HG03039 (cell line): Measurements from ENCODE around the gene MTCL1.

Experiments
- ATAC-seq: cut with Tn5 transposase; IDR thresholded peaks from one replicate; pipeline ENCODE4 v1.9.1; 2021; ENCODE audit warnings: mild to moderate bottlenecking, moderate library complexity; ENCODE audit not compliant: unreplicated experiment

The MTCL1 gene

DNA sequence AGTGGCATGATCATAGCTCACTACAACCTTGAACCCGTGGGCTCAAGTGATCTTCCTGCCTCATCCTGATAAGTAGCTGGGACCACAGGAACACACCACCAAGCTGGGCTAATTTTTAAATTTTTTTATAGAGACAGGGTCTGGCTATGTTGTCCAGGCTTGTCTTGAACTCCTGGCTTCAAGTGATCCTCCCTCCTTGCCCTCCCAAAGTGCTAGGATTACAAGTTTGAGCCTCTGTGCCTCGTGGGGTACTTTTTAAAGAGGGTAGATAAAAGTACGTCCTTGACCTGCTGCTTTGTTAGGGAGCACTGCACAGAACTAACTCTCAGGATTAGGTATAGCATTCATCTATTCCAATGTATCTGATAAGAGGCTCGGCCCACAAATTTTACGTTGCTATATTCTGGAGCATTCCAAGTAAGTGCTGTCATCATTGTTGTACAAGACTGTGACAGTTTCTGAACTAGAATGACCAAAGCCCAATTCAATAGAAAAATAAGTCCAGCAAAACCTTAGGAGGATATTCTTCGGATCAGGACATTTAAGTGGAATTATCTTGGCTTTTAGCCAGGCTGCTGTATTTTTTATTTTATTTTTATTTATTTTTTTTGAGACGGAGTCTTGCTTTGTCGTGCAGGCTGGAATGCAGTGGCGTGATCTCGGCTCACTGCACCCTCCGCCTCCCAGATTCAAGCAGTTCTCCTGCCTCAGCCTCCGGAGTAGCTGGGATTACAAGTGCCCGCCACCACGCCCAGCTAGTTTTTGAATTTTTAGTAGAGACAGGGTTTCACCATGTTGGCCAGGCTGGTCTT lies 4.1 kb downstream of the MTCL1 start:
- no peak for ATAC-seq

DNA sequence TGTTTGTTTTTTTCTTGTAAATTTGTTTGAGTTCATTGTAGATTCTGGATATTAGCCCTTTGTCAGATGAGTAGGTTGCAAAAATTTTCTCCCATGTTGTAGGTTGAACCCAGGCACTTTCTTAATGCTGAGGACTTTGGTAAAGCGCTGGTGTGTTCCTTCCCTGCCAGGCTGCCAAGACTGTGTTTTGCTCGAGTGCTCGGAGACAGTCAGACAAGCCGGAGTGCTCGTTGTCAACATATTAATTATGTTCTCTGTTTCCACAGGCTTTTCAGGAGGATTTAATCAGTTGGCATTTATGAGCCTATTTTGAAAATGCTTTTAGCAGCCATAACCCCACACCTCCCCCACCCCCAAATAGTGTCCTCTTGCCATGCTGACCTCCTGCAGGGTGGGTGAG lies 6.4 kb downstream of the MTCL1 start:
- no peak for ATAC-seq

DNA sequence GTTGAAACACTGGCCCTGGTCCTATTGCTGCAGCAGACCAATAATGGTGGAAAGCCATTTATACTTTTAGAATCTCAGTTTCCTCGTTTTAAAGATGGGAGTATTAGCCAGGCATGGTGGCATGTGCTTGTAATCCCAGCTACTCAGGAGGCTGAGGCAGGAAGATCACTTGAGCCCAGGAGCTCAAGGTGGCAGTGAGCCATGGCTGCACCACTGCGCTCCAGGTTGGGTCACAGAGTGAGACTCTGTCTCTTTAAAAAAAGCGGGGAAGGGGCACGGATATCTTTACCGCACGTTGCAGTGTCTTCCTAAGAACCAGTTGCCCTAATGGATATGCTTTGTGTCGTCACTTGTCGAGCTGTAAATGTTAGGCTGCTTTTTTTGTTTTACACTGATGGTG lies 8.3 kb downstream of the MTCL1 start:
- no peak for ATAC-seq

DNA sequence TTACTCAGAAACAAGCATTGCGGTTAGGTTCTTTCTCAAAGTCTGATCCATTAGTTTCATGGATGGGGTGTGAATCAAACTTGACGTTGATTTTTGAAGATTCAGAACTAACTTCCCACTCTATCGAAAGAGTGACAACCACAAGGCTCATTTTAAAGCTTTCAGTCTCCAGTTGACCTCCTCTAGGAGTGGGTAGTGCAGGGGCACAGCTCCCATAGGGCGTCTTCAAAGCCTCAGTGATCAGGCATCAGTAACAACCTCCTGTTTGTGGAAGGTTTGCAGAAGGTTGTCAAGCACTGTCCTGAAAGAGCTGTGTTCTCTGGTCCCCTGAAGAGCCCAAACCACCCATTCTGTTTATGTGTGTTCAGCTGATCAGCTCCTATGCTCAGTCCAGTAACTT lies 10.2 kb downstream of the MTCL1 start:
- ATAC-seq, result no peak

DNA sequence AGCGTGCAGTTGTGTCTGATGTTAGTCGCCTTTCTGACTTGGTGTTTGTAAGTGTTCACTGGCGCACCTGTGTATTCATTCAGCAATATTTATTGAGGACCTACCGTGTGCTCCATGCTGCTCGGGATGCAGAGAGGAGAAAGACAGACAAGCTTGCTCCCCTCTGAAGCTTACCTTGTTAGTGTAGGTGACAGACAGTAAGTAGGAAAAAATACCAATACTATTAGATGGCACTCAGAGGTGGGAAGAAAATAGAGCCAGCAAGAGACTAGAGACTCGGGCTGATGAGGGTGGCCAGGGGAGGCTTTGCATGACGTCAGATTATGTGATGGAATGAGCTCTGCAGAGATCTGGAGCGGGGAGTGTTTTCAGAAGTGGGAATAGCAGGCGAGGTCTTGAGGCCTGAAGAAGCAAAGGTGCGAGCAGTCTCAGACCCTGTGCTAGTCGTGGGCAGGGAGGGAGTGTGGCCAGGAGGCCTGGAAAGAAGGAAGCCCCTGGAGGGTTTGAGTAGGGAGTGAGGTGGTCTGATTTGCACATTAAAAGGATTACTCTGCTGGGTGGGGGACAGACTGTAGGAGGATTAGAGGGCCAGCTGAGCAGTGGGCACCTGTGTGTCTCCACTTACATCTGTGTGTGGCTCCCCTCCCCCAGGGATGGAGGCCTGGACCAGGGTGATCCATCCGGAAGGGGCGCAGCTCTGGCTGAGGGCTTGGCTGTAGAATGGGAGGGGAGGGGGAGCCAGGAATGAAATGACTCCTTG lies 11.8 kb downstream of the MTCL1 start:
- no peak for ATAC-seq

DNA sequence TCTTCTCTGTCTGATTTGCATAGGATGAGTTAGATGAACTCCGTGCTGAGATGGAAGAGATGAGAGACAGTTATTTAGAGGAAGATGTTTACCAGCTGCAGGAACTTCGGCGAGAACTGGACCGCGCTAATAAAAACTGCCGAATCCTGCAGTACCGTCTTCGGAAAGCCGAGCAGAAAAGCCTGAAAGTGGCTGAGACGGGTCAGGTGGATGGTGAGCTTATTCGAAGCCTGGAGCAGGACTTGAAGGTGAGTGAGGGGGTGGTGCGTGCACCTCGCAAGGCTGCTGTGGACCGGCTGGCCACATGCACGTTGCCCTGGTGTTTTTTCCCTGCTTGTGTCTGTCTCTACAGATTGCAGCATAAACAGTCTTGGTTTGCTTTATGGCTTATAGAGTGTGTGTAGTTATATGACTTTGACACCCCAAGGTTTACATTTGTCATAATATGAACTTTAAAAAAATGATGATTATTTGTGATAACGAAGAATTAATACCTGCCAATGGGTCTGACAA lies 13.1 kb downstream of the MTCL1 start:
- no peak for ATAC-seq

DNA sequence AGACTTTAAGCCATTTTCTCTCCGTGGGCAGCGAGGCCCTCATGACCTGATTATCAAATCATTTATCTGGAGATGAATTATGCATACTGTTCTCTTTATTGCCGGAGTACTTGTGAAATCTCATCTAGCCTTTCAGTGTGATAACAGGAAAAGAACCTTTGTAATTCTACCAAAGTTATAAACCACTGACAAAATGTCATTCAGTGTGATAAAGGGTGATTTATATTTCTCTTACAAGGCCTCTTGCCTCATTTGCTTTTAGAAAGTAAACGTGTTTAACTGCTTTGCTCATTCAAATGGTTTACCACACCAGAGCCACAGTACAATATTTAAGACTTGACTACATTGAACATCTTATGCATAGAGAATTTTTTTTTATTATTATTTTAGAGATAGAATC lies 13.8 kb downstream of the MTCL1 start:
- no peak for ATAC-seq

DNA sequence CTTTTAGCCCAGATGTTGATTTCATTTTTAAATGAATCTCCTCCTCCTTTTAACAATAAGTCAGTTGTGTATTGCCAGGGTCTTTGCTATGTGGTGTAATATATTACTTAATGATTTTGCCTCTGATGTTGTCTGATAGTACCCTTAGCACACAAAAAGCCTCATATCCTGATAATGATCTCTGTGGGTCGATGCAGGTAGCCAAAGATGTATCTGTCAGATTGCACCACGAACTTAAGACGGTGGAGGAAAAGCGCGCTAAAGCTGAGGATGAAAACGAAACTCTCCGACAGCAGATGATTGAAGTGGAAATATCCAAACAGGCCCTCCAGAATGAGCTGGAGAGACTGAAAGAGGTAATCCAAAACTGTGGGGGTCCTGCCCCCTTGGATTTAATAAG lies 14.8 kb downstream of the MTCL1 start:
- no peak for ATAC-seq

DNA sequence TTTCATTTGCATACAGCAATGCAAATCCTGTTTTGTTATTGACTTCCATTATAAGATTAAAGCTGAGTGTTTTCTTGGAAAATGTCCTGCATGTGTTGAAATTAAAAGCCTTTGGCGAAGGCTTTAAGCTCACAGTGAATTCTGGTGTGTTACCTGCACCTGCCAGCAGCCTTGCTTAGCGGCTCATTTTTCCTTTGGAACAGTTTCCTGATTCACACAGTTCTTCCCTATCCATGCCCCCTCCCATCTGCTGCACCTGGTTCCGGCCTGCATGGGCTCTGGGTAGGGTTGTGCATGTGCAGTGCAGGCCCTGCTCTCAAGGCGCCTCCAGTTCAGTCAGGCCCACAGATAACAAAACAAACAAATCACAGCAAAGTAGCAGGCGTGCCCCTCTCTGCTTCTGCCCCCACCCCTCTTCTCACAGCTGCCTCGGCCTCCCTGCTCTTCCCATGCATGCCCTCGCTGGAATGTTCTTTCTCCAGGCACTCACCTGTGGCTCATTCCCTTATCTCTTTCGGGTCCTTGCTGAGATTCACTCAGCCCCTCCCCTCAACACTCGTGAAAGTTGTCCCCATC lies 15.8 kb downstream of the MTCL1 start:
- no peak for ATAC-seq

DNA sequence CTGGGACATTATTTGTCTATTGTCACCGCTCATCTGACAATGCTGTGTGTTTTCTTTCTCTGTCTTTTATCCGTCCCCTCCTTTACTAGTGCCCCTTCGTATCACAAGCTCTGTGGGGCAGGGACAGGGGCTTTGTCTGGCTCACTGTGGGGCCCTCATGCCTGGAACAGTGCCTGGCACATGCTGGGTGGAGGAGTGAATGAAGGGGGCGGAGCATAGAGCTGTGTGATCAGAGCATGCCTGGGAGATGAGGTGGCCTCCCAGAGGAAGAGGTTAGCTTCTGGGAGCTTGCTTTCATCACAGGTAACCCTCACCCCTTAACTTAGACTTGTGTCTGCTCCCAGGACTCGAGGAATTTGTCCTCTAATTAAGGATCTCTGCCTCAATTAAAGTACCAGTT lies 16.4 kb downstream of the MTCL1 start:
- no peak for ATAC-seq

DNA sequence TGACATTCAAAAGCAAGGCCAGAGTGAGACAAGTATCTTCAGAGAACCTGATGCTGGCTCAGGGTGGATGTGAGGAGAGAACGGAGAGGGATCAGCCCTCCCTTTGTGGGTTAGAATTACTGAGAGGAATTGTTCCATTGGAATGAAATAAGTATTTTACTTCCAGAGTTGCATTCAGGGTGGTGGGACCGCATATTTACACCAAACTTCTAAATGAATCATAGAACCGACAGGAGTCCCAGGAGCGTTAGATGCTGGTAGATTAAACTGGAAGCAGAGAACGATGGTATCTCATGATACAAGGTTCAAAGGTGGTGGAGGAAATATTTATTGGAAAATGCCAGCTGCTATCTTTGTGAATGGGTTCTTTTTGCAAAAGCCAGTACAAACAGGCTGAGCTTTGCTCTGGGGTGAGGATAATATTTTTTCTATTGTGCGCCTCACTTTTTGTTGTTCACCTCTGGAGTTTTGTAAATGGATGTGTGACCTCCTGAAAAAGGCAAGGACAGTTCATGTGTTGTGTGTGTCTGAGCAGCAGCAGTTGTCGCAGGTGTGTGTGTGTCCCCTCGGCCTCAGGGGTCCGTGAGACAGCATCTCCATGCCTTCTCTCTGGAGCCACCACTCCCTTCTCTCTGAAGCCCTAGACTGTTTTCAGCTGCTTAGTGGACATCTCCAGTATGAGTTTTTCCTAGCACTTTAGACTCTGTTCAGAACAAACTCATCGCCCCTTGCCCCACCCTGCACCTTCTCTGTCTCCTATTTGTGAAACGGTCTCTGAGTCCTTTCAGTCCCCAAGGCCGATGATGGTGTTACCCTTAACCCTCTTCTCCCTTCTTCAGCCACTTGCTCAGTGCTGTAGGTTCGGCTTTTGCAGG lies 17.8 kb downstream of the MTCL1 start:
- no peak for ATAC-seq

DNA sequence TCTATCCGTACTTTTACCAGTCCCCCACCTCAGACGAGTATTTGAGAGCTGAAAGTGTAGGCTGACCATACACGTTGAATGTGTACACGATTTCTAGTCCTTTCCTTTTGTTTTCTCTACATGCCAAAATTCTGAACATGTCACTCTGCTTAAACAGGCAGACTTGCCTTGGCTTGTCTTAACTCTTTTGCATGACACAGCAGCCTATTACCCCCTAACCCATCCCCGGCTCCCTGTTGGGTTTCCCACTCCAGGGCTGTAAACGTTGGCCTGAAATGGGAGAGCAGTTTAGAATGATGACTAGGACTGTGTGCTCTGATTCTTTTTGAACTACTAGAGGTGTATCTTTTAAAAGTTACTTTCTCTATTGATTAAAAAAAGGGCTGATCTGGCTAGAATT lies 19.1 kb downstream of the MTCL1 start:
- no peak for ATAC-seq

DNA sequence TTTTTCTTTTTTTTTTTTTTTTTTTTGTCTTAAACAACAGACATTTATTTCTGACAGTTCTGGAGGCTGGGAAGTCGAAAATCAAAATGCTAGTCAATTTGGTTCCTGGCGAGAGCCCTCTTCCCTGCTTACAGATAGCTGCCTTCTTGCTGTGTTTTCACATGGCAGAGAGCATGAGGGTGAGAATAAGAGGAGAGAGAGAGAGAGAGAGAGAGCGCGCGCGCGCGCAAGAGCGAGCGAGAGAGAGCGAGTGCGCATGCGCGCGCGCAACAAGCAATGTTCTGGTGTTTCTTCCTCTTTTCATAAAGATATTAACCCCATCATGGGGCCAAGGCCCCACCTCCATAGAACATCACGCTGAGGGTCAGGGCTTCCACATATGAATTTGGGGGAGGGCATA lies 20.9 kb downstream of the MTCL1 start:
- ATAC-seq, result no peak

DNA sequence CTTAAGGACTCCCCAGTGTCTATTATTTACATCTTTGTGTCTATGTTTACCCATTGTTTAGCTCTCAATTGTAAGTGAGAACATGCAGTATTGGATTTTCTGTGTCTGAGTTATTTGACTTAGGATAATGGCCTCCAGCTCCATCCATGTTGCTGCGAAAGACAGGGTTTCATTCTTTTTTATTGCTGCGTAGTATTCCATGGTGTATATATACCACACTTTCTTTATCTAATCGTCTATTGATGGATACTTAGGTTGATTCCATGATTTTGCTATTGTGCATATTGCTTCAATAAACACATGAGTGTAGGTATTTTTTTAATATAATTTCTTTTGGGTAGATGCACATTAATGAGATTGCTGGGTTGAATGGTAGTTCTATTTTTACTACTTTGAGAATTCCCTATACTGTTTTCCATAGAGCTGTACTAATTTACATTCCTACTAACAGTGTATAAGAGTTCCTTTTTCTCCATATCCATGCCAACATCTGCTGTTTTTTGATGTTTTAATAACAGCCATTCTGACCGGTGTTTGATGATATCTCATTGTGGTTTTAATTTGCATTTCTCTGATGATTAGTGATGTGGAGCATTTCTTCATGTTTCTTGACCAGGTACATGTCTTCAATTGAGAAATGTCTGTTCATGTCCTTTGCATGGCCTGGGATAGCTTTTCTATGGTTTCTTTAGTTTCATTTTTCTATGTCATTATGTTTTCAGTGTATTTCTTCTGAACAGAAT lies 21.8 kb downstream of the MTCL1 start:
- no peak for ATAC-seq

DNA sequence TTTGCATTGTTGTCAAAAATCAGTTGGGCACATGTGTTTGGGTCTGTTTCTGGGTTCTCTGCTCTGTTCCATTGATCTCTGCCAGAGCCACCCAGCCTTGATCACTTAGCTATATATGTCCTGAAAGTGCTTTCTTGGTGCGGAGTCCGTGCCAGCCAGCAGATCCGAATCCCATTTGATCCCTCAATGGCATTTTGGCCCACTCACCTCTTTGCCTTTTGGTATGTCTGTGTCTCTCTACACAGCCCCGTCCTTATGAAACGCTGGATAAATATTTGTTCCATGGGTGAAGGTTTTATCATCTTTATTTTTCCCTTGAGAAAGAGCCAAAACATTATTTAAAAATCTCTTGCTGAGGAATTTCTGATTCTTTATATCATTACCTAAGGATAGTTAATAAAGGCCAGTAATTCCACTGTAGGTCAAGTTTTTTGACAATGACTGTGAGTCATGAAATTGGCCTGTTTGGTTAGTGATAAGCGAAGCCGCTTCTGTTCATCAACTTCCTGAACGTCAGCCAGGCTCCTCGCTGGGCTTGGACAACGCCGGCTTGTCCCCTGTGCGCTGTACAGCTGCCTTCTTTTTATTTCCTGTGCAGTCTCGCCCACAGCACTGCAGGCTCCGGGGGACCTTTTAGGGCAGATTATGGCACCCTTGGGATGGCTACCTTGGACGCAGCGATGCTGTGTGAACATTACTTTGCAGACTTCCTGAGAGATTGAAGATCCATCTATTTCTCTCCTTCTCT lies 24.9 kb downstream of the MTCL1 start:
- no peak for ATAC-seq

DNA sequence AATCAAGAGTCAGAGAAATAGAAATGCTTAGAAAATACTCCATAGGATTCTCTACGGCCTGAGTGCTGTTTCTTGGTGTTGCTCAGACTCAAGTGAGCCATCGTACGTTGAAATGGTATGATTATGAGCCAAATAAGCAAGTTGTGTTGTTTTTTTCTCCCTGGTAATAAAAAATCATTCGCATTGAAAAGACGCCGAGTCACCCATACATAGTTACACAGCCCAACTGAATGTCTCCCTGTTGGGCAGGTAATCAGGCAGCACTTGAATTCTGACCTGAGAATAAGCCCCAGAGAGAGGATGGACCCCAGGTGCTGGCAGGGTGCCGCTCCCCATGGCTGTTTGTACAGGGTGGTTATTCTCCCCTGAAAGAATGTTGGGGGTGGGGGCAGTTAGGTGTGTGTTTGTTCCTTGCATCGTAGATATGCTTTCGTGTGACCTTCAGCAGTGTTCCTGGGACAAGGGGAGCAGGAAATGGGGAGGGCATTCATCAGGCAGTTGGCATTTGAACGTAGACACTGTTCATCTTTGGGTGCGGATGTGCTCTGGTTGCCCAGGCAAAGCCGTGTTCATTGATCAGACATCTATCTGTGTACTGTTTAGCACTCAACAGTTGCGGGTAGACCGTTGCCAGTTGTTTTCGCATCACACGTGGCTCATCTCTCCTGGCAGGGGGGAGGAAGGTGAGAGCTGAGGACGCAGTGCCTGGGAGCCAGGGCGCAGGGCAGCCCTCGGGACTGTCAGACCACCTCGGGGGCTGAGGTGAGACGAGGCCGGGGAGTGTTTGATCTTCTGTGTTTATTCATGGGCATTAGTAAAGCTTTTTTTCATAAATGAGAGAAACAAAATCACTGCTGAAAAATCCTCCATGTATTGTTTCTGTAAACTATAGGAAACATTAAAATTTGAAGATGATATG lies 27.3 kb downstream of the MTCL1 start:
- no peak for ATAC-seq

DNA sequence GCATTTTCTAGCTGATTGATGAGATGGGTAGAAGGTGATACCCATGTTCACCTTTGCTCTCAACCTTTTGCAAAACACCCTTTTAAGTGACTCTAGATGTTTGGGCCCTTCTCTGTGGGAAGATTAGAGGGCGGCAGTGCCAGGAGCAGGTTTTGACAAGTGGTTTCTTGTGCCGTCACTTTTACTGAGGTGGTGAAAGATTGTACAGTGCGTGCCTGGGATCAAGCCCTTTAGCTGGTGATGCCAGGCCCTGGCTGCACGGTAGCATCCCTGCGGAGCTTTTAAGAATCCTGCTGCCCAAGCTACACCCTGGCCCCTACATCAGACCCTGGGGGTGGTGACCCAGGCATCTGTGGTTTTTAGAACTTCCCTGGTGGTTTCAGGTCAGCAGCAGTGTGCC lies 29.1 kb downstream of the MTCL1 start:
- no peak for ATAC-seq

DNA sequence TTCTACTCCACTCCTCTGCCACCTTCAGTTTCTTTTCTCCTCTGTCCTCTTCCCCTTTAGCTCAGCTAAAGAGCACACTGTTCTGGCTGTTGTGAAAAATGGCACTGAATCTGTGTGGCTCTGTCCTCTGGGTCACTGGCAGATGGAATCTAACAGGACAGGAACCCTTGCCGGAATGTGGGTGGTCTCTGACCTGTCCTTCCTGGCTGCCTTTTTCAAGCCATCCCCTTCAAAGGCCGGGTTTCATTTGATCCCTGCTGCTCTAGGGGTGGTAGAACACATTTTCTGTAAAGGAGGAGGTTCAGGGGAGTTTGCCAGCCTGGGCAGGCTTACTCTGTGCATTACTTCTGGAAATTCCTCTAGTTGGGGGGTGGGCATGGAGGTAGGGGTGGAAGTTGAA lies 29.9 kb downstream of the MTCL1 start:
- no peak for ATAC-seq

DNA sequence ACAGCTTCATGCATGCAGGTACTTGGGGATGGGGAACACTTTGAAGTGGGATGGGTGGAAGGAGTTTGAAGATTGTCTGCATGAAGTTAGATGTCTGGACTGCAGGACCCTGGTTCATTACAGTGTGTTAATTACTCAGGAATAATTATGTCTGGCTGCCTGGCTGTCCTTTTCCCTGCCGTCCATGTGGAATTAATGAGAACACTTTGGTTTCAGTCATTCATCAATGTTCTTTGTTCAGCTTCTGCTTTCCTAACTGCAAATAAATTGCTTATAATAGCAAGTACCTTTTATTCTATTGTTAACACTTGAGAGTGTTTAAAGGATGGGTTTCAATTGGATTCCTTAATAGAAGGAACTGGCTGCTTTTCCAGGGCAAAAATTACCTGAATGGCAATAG lies 35.8 kb downstream of the MTCL1 start:
- ATAC-seq, result no peak
